Stimulated activated CD8-positive, alpha-beta memory T cell treated with anti-CD3 and anti-CD28 coated beads, Interleukin-7, amount 100 ng/mL, for 4 hours (primary cell): Measurements from ENCODE around the gene SLC27A4.

ENCODE experiments used
- DNase-seq, 2 donors: peaks; one replicate each; pipeline ENCODE4 v3.0.0-alpha.2; 2020; ENCODE audit warnings: low read depth in 2 of 2

SLC27A4 gene

GRCh38 chr9:128365525-128365924 is 25.2 kb downstream of the SLC27A4 start:
- DNase-seq = no peak

- no peak for DNase-seq
These were observed 28.8 kb downstream of the SLC27A4 start for GRCh38 chr9:128369024-128369706.

- no peak for DNase-seq
These were observed 30.0 kb downstream of the SLC27A4 start for GRCh38 chr9:128370367-128370751.

GRCh38 chr9:128370752-128371629 is 30.7 kb downstream of the SLC27A4 start, which contains the start of gene URM1:
TSS of gene URM1 (plus strand) at chr9:128371374. CDS start at chr9:128371381, 7 bp downstream.
- DNase-seq = peak; percentile 92 to 96

GRCh38 chr9:128371630-128372117 is 31.3 kb downstream of the SLC27A4 start:
- DNase-seq = no peak

- DNase-seq = no peak
These were observed 31.9 kb downstream of the SLC27A4 start for GRCh38 chr9:128372188-128372641.

- no peak for DNase-seq
These were observed 32.5 kb downstream of the SLC27A4 start for GRCh38 chr9:128372784-128373183.

- no peak for DNase-seq
These were observed 33.9 kb downstream of the SLC27A4 start for GRCh38 chr9:128374221-128374675.

GRCh38 chr9:128375865-128376264 is 35.5 kb downstream of the SLC27A4 start:
- DNase-seq = no peak

GRCh38 chr9:128382261-128382660 is 41.9 kb downstream of the SLC27A4 start:
- DNase-seq = no peak

GRCh38 chr9:128383007-128383753 is 42.9 kb downstream of the SLC27A4 start:
- DNase-seq = no peak

- no peak for DNase-seq
These were observed 43.5 kb downstream of the SLC27A4 start for GRCh38 chr9:128383791-128384190.

GRCh38 chr9:128384801-128385495 is 44.6 kb downstream of the SLC27A4 start:
- DNase-seq = no peak

- no peak for DNase-seq
These were observed 45.5 kb downstream of the SLC27A4 start for GRCh38 chr9:128385496-128386460.

- no peak for DNase-seq
These were observed 47.8 kb downstream of the SLC27A4 start for GRCh38 chr9:128388150-128388549.

GRCh38 chr9:128389395-128390149 is 49.2 kb downstream of the SLC27A4 start:
- DNase-seq = no peak

GRCh38 chr9:128390150-128390812 is 50.0 kb downstream of the SLC27A4 start:
- DNase-seq = no peak

- DNase-seq = no peak
These were observed 50.7 kb downstream of the SLC27A4 start for GRCh38 chr9:128390813-128391711.
